ENCODE measurements around the gene C22orf23. TPM values are rescaled to one million over a fixed set of nuclear protein-coding genes. Genes with fewer than 3 reads are reported as not detected.

C22orf23 gene
- total RNA-seq, 1 donor from 2014 or later: not detected

- Histone ChIP-seq H3K4me3 (no peak overlapping the region), H3K4me1 (peaks cover 43% of the 10 kb centered on the region), H3K36me3 (peaks cover 6% of the 10 kb centered on the region), H3K9me3 (no peaks in the 10 kb centered on the region), H3K27me3 (no peaks in the 10 kb centered on the region), H3K27ac (no peak overlapping the region)
- no peak for TF ChIP-seq CTCF (IDR thresholded peaks at IDR 0.05)
- intact Hi-C loops (cut with DNase I): no loop called here
- DNase-seq (no peak), ATAC-seq (no peak)
Observed at GRCh38 chr22:37894939-37895670, 58.3 kb downstream of the C22orf23 start.

GRCh38 chr22:37893583-37893983 lies 59.8 kb downstream of the C22orf23 start:
- H3K4me1 ChIP-seq: peaks cover 38% of the 10 kb centered on the region
- H3K27ac ChIP-seq: peak overlapping the region; percentile 42
- intact Hi-C loops (cut with DNase I): no loop called here

More at GRCh38 chr22:37893583-37893983, 59.8 kb downstream of the C22orf23 start:
- no peak for DNase-seq
- Histone ChIP-seq H3K27me3 (no peaks in the 10 kb centered on the region), H3K9me3 (no peaks in the 10 kb centered on the region), H3K4me3 (no peak overlapping the region), H3K36me3 (peaks cover 21% of the 10 kb centered on the region)
- TF ChIP-seq CTCF (IDR thresholded peaks at IDR 0.05): no peak
- ATAC-seq: peak; percentile 75

Small RNA genes lying within 50 kb of the gene (microRNA-seq; reads per million reads assigned to microRNA genes)
- not detected for gene MIR4534 (ENCODE audit: borderline microRNAs expressed)
- gene MIR6820 (ENCODE audit: borderline microRNAs expressed): not detected

Other genes with a start within 250 kb of the C22orf23 start
- gene GCAT, start 145.7 kb downstream of the C22orf23 start, total RNA-seq: 8.8 TPM
- gene GALR3, start 130.2 kb downstream of the C22orf23 start, total RNA-seq: not detected
- gene ANKRD54, start 109.3 kb downstream of the C22orf23 start, total RNA-seq: 18.2 TPM
- 369 TPM for gene EIF3L, start 104.2 kb downstream of the C22orf23 start, total RNA-seq
- 37.4 TPM for gene MICALL1, start 47.3 kb downstream of the C22orf23 start, total RNA-seq
- gene POLR2F, start 98 bp upstream of the C22orf23 start, total RNA-seq: 49.0 TPM
- gene SOX10, start 31.0 kb upstream of the C22orf23 start, total RNA-seq: not detected
- gene PICK1, start 103.8 kb upstream of the C22orf23 start, total RNA-seq: 31.8 TPM
- not detected for gene SLC16A8, start 130.6 kb upstream of the C22orf23 start, total RNA-seq
- 0.29 TPM for gene BAIAP2L2, start 157.1 kb upstream of the C22orf23 start, total RNA-seq
- 52.4 TPM for gene PLA2G6, start 228.2 kb upstream of the C22orf23 start, total RNA-seq
- gene MAFF, start 248.4 kb upstream of the C22orf23 start, total RNA-seq: 48.9 TPM

Measured in upper lobe of right lung (tissue), 1 donor.